GM12878 (cell line): ENCODE results near the gene PPP2R5D.

Experiments
- CHD1 ChIP-seq: IDR thresholded peaks from 2 replicates; pipeline ENCODE4 v1.6.1; 2012; ENCODE audit warnings: low read depth, low read length, improper control_type of control experiment
- CREB1 ChIP-seq: IDR thresholded peaks from 2 replicates; pipeline ENCODE4 v1.6.1; 2012; ENCODE audit warnings: low read depth, mild to moderate bottlenecking, inconsistent platforms
- ELK1 ChIP-seq: IDR thresholded peaks from 2 replicates; pipeline ENCODE4 v1.6.1; 2012; ENCODE audit warnings: low read depth, low read length, improper control_type of control experiment
- FOXM1 ChIP-seq: IDR thresholded peaks from 2 replicates; pipeline ENCODE4 v1.6.1; 2012; ENCODE audit warnings: low read depth, mild to moderate bottlenecking, inconsistent platforms, low read length, moderate library complexity
- GATAD2B ChIP-seq: fragments of 450-650 bp; conservative IDR thresholded peaks from 2 replicates; pipeline ENCODE4 v1.6.1; 2017; ENCODE audit warnings: low read depth, mild to moderate bottlenecking, moderate library complexity
- IKZF1 ChIP-seq: fragments of 450-650 bp; conservative IDR thresholded peaks from 2 replicates; pipeline ENCODE4 v1.6.1; 2017; ENCODE audit warnings: antibody characterized with exemption, mild to moderate bottlenecking
- MTA2 ChIP-seq: fragments of 450-650 bp; IDR thresholded peaks from 2 replicates; pipeline ENCODE4 v1.6.1; 2016; ENCODE audit warnings: low read depth, mild to moderate bottlenecking, moderate library complexity
- MYB ChIP-seq: fragments of 150-350 bp; IDR thresholded peaks from 2 replicates; pipeline ENCODE4 v1.6.1; 2014; ENCODE audit warnings: mild to moderate bottlenecking, low read depth, low read length, borderline replicate concordance
- RUNX3 ChIP-seq: IDR thresholded peaks from 2 replicates; pipeline ENCODE4 v1.6.1; 2012; ENCODE audit warnings: low read length, inconsistent platforms
- SREBF1 ChIP-seq: IDR thresholded peaks from 2 replicates; pipeline ENCODE4 v1.6.1; 2012; ENCODE audit warnings: mild to moderate bottlenecking, low read length
- TF ChIP-seq, protein P1 (sequence below), 3 experiments: IDR thresholded peaks in 2 of 3; conservative IDR thresholded peaks in 1 of 3; 2 replicates each; pipeline ENCODE4 v1.5.1; 2011; ENCODE audit warnings: low read depth in 3 of 3, low read length in 3 of 3, mild to moderate bottlenecking in 3 of 3, control low read depth in 2 of 3, moderate library complexity in 2 of 3, inconsistent platforms in 1 of 3, mixed read lengths in 1 of 3; ENCODE audit not compliant: control insufficient read depth in 2 of 3, insufficient read depth in 1 of 3; ENCODE audit errors: extremely low read depth in 1 of 3
- TF ChIP-seq, protein P2 (sequence below): fragments of 450-650 bp; IDR thresholded peaks from 2 replicates; pipeline ENCODE4 v1.6.1; 2017; ENCODE audit warnings: mild to moderate bottlenecking

DNA sequence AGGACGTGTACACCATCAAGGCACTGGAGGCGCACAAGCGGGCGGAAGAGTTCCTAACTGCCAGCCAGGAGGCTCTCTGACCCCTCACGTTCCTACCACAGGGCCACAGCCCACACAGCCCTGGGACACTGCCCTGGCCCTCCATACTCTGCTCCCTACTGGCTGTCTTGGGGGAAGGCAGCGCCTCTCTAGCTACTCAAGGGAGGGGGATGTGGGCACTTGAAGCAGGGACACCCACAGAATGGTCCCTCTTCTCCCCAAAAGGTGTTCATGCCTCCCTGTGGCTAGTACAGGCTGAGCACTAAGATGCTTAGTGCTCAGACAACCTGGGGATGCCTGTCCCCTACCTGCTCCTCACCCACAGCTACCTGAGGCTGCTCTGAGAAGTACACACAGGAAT is 26.8 kb downstream of the PPP2R5D start:
- TF ChIP-seq, protein P1, sequence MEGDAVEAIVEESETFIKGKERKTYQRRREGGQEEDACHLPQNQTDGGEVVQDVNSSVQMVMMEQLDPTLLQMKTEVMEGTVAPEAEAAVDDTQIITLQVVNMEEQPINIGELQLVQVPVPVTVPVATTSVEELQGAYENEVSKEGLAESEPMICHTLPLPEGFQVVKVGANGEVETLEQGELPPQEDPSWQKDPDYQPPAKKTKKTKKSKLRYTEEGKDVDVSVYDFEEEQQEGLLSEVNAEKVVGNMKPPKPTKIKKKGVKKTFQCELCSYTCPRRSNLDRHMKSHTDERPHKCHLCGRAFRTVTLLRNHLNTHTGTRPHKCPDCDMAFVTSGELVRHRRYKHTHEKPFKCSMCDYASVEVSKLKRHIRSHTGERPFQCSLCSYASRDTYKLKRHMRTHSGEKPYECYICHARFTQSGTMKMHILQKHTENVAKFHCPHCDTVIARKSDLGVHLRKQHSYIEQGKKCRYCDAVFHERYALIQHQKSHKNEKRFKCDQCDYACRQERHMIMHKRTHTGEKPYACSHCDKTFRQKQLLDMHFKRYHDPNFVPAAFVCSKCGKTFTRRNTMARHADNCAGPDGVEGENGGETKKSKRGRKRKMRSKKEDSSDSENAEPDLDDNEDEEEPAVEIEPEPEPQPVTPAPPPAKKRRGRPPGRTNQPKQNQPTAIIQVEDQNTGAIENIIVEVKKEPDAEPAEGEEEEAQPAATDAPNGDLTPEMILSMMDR (IDR thresholded peaks at IDR 0.05 in 2 of 3, conservative IDR thresholded peaks at IDR 0.05 in 1 of 3; ENCODE audit: control insufficient read depth in 2 of 3, extremely low read depth in 1 of 3, insufficient read depth in 1 of 3, low read depth in 3 of 3, low read length in 3 of 3) = no peak
- TF ChIP-seq IKZF1 = no peak
- no peak for TF ChIP-seq CHD1
- no peak for TF ChIP-seq MYB
- TF ChIP-seq RUNX3 = no peak
- no peak for TF ChIP-seq ELK1
- TF ChIP-seq, protein P2, sequence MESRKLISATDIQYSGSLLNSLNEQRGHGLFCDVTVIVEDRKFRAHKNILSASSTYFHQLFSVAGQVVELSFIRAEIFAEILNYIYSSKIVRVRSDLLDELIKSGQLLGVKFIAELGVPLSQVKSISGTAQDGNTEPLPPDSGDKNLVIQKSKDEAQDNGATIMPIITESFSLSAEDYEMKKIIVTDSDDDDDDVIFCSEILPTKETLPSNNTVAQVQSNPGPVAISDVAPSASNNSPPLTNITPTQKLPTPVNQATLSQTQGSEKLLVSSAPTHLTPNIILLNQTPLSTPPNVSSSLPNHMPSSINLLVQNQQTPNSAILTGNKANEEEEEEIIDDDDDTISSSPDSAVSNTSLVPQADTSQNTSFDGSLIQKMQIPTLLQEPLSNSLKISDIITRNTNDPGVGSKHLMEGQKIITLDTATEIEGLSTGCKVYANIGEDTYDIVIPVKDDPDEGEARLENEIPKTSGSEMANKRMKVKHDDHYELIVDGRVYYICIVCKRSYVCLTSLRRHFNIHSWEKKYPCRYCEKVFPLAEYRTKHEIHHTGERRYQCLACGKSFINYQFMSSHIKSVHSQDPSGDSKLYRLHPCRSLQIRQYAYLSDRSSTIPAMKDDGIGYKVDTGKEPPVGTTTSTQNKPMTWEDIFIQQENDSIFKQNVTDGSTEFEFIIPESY = no peak
- TF ChIP-seq SREBF1 = no peak
- no peak for TF ChIP-seq FOXM1
- no peak for TF ChIP-seq MTA2
- no peak for TF ChIP-seq GATAD2B
- TF ChIP-seq CREB1 = no peak
